Vagina (tissue), 2 donors: ENCODE measurements around the gene GNG2. TPM values are rescaled to one million over a fixed set of nuclear protein-coding genes. Genes with fewer than 3 reads are reported as not detected.

Experiments
- DNase-seq, 2 donors: peaks; one replicate each; pipeline ENCODE4 v3.0.0-alpha.2; 2017; ENCODE audit errors: extremely low spot score in 2 of 2
- H3K27ac ChIP-seq: fragments of 200-600 bp; sonication (generic); one replicate; pipeline ENCODE4 v1.5.1; 2019
- H3K27me3 ChIP-seq: fragments of 200-600 bp; sonication (generic); one replicate; pipeline ENCODE4 v1.5.1; 2019
- H3K36me3 ChIP-seq, 2 donors: fragments of 200-600 bp; sonication (generic); one replicate each; pipeline ENCODE4 v1.5.1; 2017 to 2019
- H3K4me1 ChIP-seq: fragments of 200-600 bp; sonication (generic); one replicate; pipeline ENCODE4 v1.5.1; 2019
- H3K4me3 ChIP-seq, 2 donors: fragments of 200-600 bp; sonication (generic); 1 replicate in 1 of 2; 2 replicates in 1 of 2; pipeline ENCODE4 v1.5.1; 2016 to 2019
- H3K9me3 ChIP-seq: fragments of 200-600 bp; sonication (generic); one replicate; pipeline ENCODE4 v1.5.1; 2019
- CTCF ChIP-seq, 3 experiments: fragments of 450-650 bp in 2 of 3; fragments of 200-600 bp in 1 of 3; sonication (generic) in 1 of 3; IDR thresholded peaks; one replicate each; pipeline ENCODE4 v1.5.1; 2017 to 2019; ENCODE audit warnings: antibody characterized with exemption in 3 of 3, mild to moderate bottlenecking in 2 of 3, moderate library complexity in 2 of 3
- POLR2A ChIP-seq, 2 donors: fragments of 450-650 bp; IDR thresholded peaks; one replicate each; pipeline ENCODE4 v1.6.1; 2017; ENCODE audit warnings: antibody characterized with exemption in 2 of 2, mild to moderate bottlenecking in 2 of 2, moderate library complexity in 2 of 2
- POLR2AphosphoS5 ChIP-seq, 2 donors: sonication (generic); formaldehyde crosslinking; IDR thresholded peaks; one replicate each; pipeline ENCODE4 v1.9.0; 2017; ENCODE audit warnings: antibody characterized with exemption in 2 of 2, mild to moderate bottlenecking in 2 of 2, low read depth in 1 of 2; ENCODE audit not compliant: insufficient read depth in 1 of 2
- intact Hi-C: fragments of 100-400 bp; cut with DNase I; formaldehyde crosslinking; loops from one replicate; pipeline ENCODE4 v1.15.1; 2023
- total RNA-seq: library from RNA; depleted of rRNA; stranded (reverse); fragments of >200 nt; gene quantifications from one replicate; pipeline ENCODE4 v1.2.3, GENCODE V29; 2016

The GNG2 gene
- total RNA-seq, 1 donor from 2014 or later = 12.8 TPM

- H3K9me3 ChIP-seq = no peaks in the 10 kb centered on the region
- no peak overlapping the region for H3K4me3 ChIP-seq
- intact Hi-C loops = no loop called here
- H3K4me1 ChIP-seq = no peaks in the 10 kb centered on the region
- no peak overlapping the region for H3K27ac ChIP-seq
- no peaks in the 10 kb centered on the region for H3K27me3 ChIP-seq
- no peak for DNase-seq
- no peaks in the 10 kb centered on the region for H3K36me3 ChIP-seq
- no peak for TF ChIP-seq POLR2A (IDR thresholded peaks at IDR 0.05)
- no peak for TF ChIP-seq POLR2AphosphoS5 (IDR thresholded peaks at IDR 0.05; ENCODE audit: insufficient read depth in 1 of 2, low read depth in 1 of 2)
- TF ChIP-seq CTCF (IDR thresholded peaks at IDR 0.05) = no peak
Measured at GRCh38 chr14:51963286-51963685, 102.9 kb downstream of the GNG2 start.

GRCh38 chr14:51967521-51967920 is 107.1 kb downstream of the GNG2 start:
- no peak for TF ChIP-seq POLR2AphosphoS5 (IDR thresholded peaks at IDR 0.05; ENCODE audit: insufficient read depth in 1 of 2, low read depth in 1 of 2)
- TF ChIP-seq POLR2A (IDR thresholded peaks at IDR 0.05) = no peak
- no peak for TF ChIP-seq CTCF (IDR thresholded peaks at IDR 0.05)
- Histone ChIP-seq H3K4me3 (no peak overlapping the region), H3K4me1 (no peaks in the 10 kb centered on the region), H3K36me3 (no peaks in the 10 kb centered on the region), H3K9me3 (no peaks in the 10 kb centered on the region), H3K27ac (no peak overlapping the region), H3K27me3 (no peaks in the 10 kb centered on the region)
- DNase-seq = no peak
- intact Hi-C loops = no loop called here

- TF ChIP-seq POLR2AphosphoS5 (IDR thresholded peaks at IDR 0.05; ENCODE audit: insufficient read depth in 1 of 2, low read depth in 1 of 2) (no peak), CTCF (IDR thresholded peaks at IDR 0.05) (no peak), POLR2A (IDR thresholded peaks at IDR 0.05) (no peak)
- no peak for DNase-seq
- Histone ChIP-seq H3K27me3 (no peaks in the 10 kb centered on the region), H3K9me3 (no peaks in the 10 kb centered on the region), H3K36me3 (no peaks in the 10 kb centered on the region), H3K4me3 (no peak overlapping the region), H3K27ac (no peak overlapping the region), H3K4me1 (no peaks in the 10 kb centered on the region)
- intact Hi-C loops = no loop called here
Measured at GRCh38 chr14:51969852-51970540, 109.6 kb downstream of the GNG2 start.

- Histone ChIP-seq H3K36me3 (no peaks in the 10 kb centered on the region), H3K27ac (no peak overlapping the region), H3K4me3 (no peak overlapping the region), H3K27me3 (no peaks in the 10 kb centered on the region), H3K9me3 (no peaks in the 10 kb centered on the region), H3K4me1 (no peaks in the 10 kb centered on the region)
- TF ChIP-seq CTCF (IDR thresholded peaks at IDR 0.05) (no peak), POLR2AphosphoS5 (IDR thresholded peaks at IDR 0.05; ENCODE audit: insufficient read depth in 1 of 2, low read depth in 1 of 2) (no peak), POLR2A (IDR thresholded peaks at IDR 0.05) (no peak)
- intact Hi-C loops = no loop called here
- DNase-seq = no peak
Measured at GRCh38 chr14:51972566-51972965, 112.2 kb downstream of the GNG2 start.

GRCh38 chr14:51977075-51977474 is 116.7 kb downstream of the GNG2 start:
- Histone ChIP-seq H3K4me1 (no peaks in the 10 kb centered on the region), H3K36me3 (no peaks in the 10 kb centered on the region), H3K27me3 (no peaks in the 10 kb centered on the region), H3K4me3 (no peak overlapping the region), H3K9me3 (no peaks in the 10 kb centered on the region), H3K27ac (no peak overlapping the region)
- intact Hi-C loops = no loop called here
- TF ChIP-seq POLR2A (IDR thresholded peaks at IDR 0.05) = no peak
- TF ChIP-seq CTCF (IDR thresholded peaks at IDR 0.05) = no peak
- no peak for DNase-seq
